Ramos (cell line): ENCODE measurements around the gene TAC3.

ENCODE experiments used
- in situ Hi-C: fragments of 300-500 bp; cut with MboI; formaldehyde crosslinking; loops from one replicate; pipeline ENCODE4 v1.14.3; 2022; ENCODE audit warnings: low sequenced_read_pairs; ENCODE audit not compliant: unreplicated experiment

Gene TAC3

DNA sequence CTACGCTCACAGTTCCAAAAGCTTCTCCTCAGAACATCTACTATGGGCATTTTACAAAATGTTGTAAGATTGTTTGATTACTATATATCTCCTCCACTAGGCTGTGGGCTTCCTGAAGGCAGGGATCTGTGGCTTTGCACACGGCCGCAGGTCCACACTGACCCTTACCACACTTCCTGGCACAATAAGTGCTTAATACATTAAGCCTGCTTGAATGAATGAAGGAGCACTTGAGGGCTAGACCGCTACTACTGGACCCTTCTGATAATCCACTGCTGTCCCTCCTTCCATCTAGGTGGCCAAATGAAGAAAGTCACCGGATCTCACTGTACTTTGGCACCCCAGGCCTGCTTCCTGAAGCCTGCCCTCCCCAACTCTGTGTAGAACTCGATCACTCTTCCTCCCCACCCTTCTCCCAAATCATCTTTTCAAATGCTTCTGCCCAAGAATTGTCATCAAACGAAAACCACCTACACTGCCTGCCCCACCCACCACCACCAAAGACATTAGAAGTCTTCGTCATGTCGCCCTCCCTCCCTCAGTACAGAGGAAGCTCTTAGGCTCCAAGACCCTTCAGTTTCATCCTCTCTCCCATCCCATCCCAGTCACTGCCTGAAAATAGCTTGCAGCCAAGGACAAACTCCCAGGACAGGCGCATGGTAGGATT lies 9.4 kb downstream of the TAC3 start:
- in situ Hi-C loops: no loop called here

- in situ Hi-C loops: no loop called here
Measured at GRCh38 chr12:57005980-57006808, 10.1 kb downstream of the TAC3 start, which contains the start of gene ZBTB39. ZBTB39 (minus strand) TSS chr12:57006546; CDS start chr12:57004917, 1,629 bp downstream.

DNA sequence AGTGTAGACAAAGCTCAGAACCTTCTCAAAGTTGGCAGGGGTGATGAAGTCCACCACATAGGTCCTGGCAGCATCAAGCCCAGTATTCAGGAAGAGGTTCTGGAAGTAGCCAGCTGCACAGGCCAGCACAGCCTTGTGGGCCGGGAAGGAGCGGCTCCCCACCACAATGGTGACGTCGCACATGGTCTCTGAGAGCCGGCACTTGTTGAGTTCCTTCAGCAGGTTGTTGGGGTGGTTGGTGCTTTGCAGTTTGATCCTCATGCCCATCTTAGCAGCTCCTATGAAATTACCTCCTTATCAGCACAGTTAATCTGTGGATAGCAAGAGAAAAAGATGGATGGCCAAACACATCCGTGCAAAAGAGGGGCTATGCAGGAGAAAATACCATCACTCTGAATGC lies 11.7 kb downstream of the TAC3 start:
- in situ Hi-C loops: loop anchor here (5.0 kb wide), 1 partner anchor 108 kb away; the partner anchor contains the start of gene STAT6

DNA sequence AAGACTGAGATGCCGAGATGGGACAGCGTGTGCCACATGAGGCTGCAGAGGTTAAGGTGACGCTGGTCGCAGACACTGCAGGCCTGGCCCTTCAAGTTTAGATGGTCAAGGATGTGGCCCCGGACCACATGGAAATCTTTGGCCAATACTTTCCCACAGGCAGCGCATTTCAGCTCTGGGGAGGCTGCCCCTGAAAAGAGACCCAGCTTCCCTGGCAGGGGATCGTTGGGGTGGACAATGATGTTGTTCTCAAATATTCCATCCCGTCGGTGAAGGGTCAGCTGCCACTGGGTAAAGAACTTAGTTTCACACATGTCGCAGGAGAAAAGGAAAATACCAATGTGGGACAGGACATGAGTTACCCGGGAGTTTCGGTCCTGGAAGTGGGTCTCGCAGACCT lies 12.9 kb downstream of the TAC3 start:
- in situ Hi-C loops: loop anchor here (5.0 kb wide), 1 partner anchor 109 kb away; the partner anchor contains the start of gene STAT6

GRCh38 chr12:57001448-57001906 lies 14.9 kb downstream of the TAC3 start:
- in situ Hi-C loops: loop anchor here (5.0 kb wide), 1 partner anchor 111 kb away; the partner anchor contains the start of gene STAT6

DNA sequence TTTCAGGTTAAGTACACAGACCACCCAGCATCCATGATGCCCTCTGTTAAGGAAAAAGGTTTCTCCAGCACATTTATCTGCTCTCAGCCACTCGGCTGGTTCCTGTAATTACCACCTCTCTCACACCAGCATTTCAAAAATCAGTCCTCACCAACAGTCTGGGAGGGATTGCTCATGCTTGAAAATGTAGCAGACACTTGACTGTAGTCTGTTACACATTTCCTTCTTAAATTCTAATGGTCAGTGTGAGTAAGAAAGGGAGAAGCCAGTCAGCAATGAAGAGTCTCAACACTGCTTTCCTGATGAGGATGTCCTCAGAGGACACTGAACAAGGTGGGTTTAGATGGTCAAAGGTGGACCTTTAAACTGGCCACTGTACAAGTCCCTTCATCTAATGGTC lies 15.9 kb downstream of the TAC3 start:
- in situ Hi-C loops: loop anchor here (5.0 kb wide), 1 partner anchor 112 kb away; the partner anchor contains the start of gene STAT6

GRCh38 chr12:56999456-56999855 lies 16.9 kb downstream of the TAC3 start:
- in situ Hi-C loops: loop anchor here (25.0 kb wide), 1 partner anchor 487 kb away; the partner anchor contains the start of gene RBMS2

GRCh38 chr12:56998981-56999380 lies 17.3 kb downstream of the TAC3 start:
- in situ Hi-C loops: loop anchor here (25.0 kb wide), 1 partner anchor 487 kb away; the partner anchor contains the start of gene RBMS2

GRCh38 chr12:56998316-56998715 lies 18.0 kb downstream of the TAC3 start:
- in situ Hi-C loops: loop anchor here (25.0 kb wide), 1 partner anchor 486 kb away; the partner anchor contains the start of gene RBMS2

DNA sequence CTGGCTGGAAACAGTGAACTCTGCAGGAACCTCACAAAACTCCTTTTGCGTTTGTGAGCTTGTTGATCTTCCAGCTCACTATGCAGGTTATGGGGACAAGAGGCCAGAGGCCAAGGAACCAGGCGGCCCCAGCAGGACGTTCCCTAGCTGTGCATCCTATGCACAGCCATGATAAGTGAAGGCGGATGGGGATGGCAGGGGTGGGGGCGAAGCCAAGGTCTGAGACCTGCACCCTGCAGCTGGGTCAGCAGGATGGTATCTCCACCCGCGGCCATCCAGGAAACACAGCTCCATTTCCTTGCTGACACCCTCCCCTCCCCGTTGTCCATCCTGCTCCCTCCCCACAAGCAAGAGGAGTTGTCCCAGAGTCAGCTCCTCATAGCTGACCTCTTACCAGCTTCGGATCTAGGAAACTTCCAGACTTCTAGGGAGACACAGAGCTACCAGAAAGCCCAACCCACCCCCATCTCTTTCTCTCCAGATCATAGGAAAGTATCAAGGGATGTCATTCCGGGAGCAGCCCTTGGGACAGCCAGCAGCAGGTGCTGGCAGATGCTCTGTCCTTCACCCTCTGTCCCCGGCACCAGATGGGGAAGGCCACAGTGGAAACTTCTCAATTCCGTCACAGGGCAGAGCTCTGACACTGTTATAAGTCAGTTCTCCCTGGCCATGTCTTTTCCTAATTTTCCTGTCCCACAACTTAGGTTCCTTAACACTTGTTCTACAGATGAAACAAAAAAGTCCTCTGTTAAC lies 19.4 kb downstream of the TAC3 start:
- in situ Hi-C loops: loop anchor here (25.0 kb wide), 1 partner anchor 485 kb away; the partner anchor contains the start of gene RBMS2

DNA sequence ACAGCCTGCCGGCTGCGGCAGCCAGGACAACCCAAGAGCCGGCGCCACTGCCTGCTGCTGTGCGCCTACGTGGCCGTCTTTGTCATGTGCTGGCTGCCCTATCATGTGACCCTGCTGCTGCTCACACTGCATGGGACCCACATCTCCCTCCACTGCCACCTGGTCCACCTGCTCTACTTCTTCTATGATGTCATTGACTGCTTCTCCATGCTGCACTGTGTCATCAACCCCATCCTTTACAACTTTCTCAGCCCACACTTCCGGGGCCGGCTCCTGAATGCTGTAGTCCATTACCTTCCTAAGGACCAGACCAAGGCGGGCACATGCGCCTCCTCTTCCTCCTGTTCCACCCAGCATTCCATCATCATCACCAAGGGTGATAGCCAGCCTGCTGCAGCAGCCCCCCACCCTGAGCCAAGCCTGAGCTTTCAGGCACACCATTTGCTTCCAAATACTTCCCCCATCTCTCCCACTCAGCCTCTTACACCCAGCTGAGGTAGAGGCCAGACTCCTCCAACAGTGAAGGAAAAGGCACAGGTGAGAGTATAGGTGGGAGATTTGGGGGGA lies 20.3 kb downstream of the TAC3 start:
- in situ Hi-C loops: loop anchor here (25.0 kb wide), 1 partner anchor 484 kb away; the partner anchor contains the start of gene RBMS2

DNA sequence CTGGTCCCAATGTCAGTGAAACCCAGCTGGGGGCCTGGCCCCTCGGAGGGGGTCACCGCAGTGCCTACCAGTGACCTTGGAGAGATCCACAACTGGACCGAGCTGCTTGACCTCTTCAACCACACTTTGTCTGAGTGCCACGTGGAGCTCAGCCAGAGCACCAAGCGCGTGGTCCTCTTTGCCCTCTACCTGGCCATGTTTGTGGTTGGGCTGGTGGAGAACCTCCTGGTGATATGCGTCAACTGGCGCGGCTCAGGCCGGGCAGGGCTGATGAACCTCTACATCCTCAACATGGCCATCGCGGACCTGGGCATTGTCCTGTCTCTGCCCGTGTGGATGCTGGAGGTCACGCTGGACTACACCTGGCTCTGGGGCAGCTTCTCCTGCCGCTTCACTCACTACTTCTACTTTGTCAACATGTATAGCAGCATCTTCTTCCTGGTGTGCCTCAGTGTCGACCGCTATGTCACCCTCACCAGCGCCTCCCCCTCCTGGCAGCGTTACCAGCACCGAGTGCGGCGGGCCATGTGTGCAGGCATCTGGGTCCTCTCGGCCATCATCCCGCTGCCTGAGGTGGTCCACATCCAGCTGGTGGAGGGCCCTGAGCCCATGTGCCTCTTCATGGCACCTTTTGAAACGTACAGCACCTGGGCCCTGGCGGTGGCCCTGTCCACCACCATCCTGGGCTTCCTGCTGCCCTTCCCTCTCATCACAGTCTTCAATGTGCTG lies 21.0 kb downstream of the TAC3 start:
- in situ Hi-C loops: loop anchor here (25.0 kb wide), 1 partner anchor 483 kb away; the partner anchor contains the start of gene RBMS2

DNA sequence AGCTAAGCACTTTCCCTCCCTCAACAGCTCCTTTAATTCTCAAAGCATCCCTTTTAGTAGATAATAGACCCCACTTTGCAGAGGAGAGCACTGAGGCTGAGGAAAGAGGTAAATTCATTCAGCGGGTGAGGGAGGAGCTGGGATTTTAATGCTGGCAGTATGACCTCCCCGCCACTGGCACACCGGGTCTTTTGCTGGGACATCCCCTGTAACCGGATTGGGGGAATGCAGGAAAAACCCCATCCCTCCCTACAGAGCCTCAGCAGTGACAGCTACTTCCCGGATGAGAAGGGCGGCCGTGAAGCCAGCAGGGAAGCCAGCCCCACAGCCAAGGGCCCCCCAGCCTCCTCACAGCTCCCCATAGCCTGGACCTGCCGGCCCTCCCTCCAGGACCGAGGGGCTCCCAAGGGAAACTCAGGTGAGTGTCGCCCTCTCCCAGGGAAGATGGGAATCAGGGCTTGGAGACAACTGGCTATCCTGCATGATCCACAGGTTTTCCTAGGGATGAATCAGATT lies 22.0 kb downstream of the TAC3 start:
- in situ Hi-C loops: loop anchor here (25.0 kb wide), 1 partner anchor 482 kb away; the partner anchor contains the start of gene RBMS2

DNA sequence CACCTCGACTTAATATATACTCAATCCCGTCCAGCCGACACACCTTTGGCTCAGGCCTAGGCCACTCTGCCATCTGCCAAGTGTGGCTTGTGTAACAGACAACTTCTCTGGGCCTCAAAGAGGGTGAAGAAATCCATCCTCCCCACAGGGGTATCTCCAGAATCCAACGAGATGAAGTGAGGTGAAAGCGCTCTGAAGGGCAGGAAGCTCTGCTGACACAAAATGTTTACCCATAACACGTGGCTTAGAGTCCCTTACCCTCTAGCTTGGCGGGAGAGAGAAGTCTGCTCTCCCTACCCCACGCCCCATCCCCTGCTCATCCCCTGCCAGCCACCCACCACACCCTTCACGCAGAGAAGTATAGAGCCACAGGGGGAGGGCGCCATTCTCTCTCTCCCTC lies 23.0 kb downstream of the TAC3 start:
- in situ Hi-C loops: loop anchor here (25.0 kb wide), 1 partner anchor 481 kb away; the partner anchor contains the start of gene RBMS2

DNA sequence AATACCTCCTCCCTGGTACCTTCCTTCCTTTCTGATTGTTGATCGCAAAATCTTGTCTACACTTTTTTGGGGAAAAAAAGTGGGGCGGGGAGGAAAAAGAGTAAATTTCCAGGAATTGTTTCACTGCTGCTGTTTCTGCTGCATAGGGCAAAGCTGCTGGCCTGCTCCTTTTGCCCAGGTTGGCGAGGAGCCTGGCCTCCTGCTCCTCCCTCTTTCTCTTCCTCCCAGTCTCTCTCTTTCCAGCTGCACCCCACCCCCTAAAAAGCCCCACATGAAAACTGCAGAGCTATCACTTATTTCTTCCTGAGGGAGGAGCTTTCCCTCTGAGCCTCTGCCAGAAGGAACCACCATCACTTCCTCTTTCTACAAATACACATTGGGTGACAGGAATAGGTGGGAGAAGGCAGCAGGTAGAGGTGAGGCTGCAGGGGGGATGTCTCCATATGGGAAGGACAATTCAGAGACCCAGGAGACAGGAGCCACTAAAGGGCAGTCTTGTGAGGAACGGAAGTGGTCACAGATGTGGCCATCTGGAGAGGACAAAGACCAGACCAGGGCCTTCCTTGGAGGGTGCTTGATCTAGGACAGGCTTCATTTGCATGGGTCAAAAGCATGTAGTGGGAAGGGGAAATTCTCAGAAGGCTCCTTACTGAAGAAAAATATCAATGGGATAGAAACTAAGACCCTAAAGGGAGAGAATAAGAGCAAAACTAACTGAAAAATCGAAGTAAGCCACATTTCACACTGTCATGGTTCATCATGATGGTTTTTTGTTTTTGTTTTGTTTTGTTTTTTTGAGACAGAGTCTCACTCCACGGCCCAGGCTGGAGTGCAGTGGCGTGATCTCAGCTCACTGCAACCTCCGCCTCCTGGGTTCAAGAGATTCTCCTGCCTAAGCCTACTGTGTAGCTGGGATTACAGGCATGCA lies 24.7 kb downstream of the TAC3 start:
- in situ Hi-C loops: loop anchor here (25.0 kb wide), 1 partner anchor 479 kb away; the partner anchor contains the start of gene RBMS2

GRCh38 chr12:56990648-56991318 lies 25.5 kb downstream of the TAC3 start:
- in situ Hi-C loops: loop anchor here (25.0 kb wide), 1 partner anchor 478 kb away; the partner anchor contains the start of gene RBMS2
